Lower leg skin (tissue), 3 donors: ENCODE measurements around the gene C11orf91.

Experiments used
- POLR2A ChIP-seq, 2 donors: fragments of 450-650 bp; IDR thresholded peaks; one replicate each; pipeline ENCODE4 v1.6.1; 2016 to 2017; ENCODE audit warnings: antibody characterized with exemption in 2 of 2, mild to moderate bottlenecking in 1 of 2, moderate library complexity in 1 of 2
- TF ChIP-seq, protein P1 (sequence below), 3 donors: fragments of 450-650 bp; IDR thresholded peaks; one replicate each; pipeline ENCODE4 v1.5.1; 2016; ENCODE audit warnings: antibody characterized with exemption in 3 of 3, mild to moderate bottlenecking in 3 of 3, moderate library complexity in 2 of 3

DNA sequence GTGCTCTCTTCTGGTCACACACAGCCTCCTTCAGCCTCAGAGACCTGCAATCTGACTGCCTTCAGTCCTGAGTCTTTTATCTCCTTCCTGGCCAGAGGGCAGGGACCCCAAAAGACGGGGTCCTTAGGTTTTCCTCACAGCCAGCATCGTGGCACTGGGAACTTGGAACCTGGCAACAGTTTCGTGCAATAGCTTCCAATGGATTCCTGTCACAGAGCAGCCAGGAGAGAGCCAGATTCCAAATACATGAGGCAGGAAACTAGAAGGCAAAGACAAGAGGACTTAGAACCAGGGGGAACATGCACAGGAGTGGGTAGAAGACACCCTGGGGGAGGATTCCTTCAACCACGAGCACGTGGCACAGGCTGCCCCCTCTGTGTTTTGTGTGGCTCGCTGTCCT is 48.6 kb downstream of the C11orf91 start:
- TF ChIP-seq, protein P1, sequence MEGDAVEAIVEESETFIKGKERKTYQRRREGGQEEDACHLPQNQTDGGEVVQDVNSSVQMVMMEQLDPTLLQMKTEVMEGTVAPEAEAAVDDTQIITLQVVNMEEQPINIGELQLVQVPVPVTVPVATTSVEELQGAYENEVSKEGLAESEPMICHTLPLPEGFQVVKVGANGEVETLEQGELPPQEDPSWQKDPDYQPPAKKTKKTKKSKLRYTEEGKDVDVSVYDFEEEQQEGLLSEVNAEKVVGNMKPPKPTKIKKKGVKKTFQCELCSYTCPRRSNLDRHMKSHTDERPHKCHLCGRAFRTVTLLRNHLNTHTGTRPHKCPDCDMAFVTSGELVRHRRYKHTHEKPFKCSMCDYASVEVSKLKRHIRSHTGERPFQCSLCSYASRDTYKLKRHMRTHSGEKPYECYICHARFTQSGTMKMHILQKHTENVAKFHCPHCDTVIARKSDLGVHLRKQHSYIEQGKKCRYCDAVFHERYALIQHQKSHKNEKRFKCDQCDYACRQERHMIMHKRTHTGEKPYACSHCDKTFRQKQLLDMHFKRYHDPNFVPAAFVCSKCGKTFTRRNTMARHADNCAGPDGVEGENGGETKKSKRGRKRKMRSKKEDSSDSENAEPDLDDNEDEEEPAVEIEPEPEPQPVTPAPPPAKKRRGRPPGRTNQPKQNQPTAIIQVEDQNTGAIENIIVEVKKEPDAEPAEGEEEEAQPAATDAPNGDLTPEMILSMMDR (IDR thresholded peaks at IDR 0.05): no peak
- no peak for TF ChIP-seq POLR2A (IDR thresholded peaks at IDR 0.05)
